Activated CD8-positive, alpha-beta T cell treated with anti-CD3 and anti-CD28 coated beads for 36 hours (primary cell): ENCODE results near the gene POLD4. TPM values are rescaled to one million over a fixed set of nuclear protein-coding genes. Genes with fewer than 3 reads are reported as not detected.

Experiments
- ATAC-seq: fragments of 200-7000 bp; cut with Tn5 transposase; one replicate; pipeline ENCODE4 v1.10.0; 2021; ENCODE audit warnings: mild to moderate bottlenecking, moderate library complexity
- CTCF ChIA-PET: fragments of 350-600 bp; sonication (Branson Sonifier 250); formaldehyde crosslinking; loops from one replicate; lab custom pipeline; 2021; ENCODE audit warnings: antibody characterized with exemption; lab: Charles Lee
- POLR2A ChIA-PET: fragments of 350-600 bp; sonication (Branson Sonifier 250); formaldehyde crosslinking; loops from one replicate; lab custom pipeline; 2021; ENCODE audit warnings: antibody characterized with exemption; lab: Charles Lee
- DNase-seq: peaks from one replicate; pipeline ENCODE4 v3.0.0-alpha.2; 2020
- H3K27ac Mint-ChIP-seq: one replicate; pipeline ENCODE4 v1.8.0; 2021; ENCODE audit warnings: mild to moderate bottlenecking, mixed read lengths
- H3K27me3 Mint-ChIP-seq: one replicate; pipeline ENCODE4 v1.8.0; 2021; ENCODE audit warnings: mixed read lengths
- H3K36me3 Mint-ChIP-seq: one replicate; pipeline ENCODE4 v1.8.0; 2021; ENCODE audit warnings: low read depth, mixed read lengths
- H3K4me1 Mint-ChIP-seq: one replicate; pipeline ENCODE4 v1.8.0; 2021; ENCODE audit warnings: low read depth, mixed read lengths
- H3K4me3 Mint-ChIP-seq: one replicate; pipeline ENCODE4 v1.8.0; 2021; ENCODE audit warnings: mild to moderate bottlenecking, moderate library complexity, mixed read lengths
- H3K9me3 Mint-ChIP-seq: one replicate; pipeline ENCODE4 v1.8.0; 2021; ENCODE audit warnings: mixed read lengths
- CTCF ChIP-seq: fragments of 200-600 bp; IDR thresholded peaks from one replicate; pipeline ENCODE4 v1.8.0; 2022; ENCODE audit warnings: antibody characterized with exemption, mild to moderate bottlenecking
- intact Hi-C: fragments of 100-400 bp; cut with micrococcal nuclease; formaldehyde crosslinking; loops from one replicate; pipeline ENCODE4 v1.10.0; 2022
- total RNA-seq, 2 experiments: library from RNA; stranded (reverse); gene quantifications; one replicate each; pipeline ENCODE4 v1.2.3, GENCODE V29; 2021

The POLD4 gene
- total RNA-seq, 2 experiments from 2014 or later = 34.1 to 36.1 TPM

GRCh38 chr11:67349457-67349856, 3.9 kb downstream of the POLD4 start:
- H3K4me1 Mint-ChIP-seq = peaks cover 53% of the 10 kb centered on the region
- ATAC-seq (no peak), DNase-seq (no peak)
- H3K27ac Mint-ChIP-seq = no peak overlapping the region
- intact Hi-C loops = no loop called here
- peaks cover 1% of the 10 kb centered on the region for H3K36me3 Mint-ChIP-seq
- no peaks in the 10 kb centered on the region for H3K27me3 Mint-ChIP-seq
- H3K4me3 Mint-ChIP-seq = no peak overlapping the region
- CTCF ChIA-PET = interaction anchor here (0.9 to 12.1 kb wide), 10 partner anchors 7 to 96 kb away, joined by 3 to 883 read pairs (median 3); partner anchors contain the start of genes CLCF1 and PPP1CA
- no peaks in the 10 kb centered on the region for H3K9me3 Mint-ChIP-seq
- POLR2A ChIA-PET = interaction anchor here (1.2 kb wide), 1 partner anchor 26 kb away, joined by 4 read pairs; no protein-coding TSS in a partner anchor
- no peak for TF ChIP-seq CTCF

- Mint-ChIP-seq H3K9me3 (no peaks in the 10 kb centered on the region), H3K4me1 (peaks cover 53% of the 10 kb centered on the region), H3K27ac (no peak overlapping the region), H3K27me3 (no peaks in the 10 kb centered on the region), H3K4me3 (no peak overlapping the region), H3K36me3 (peaks cover 1% of the 10 kb centered on the region)
- intact Hi-C loops = no loop called here
- CTCF ChIA-PET = interaction anchor here (0.9 to 12.1 kb wide), 10 partner anchors 8 to 95 kb away, joined by 3 to 883 read pairs (median 3); partner anchors contain the start of genes CLCF1 and PPP1CA
- DNase-seq (no peak), ATAC-seq (no peak)
- TF ChIP-seq CTCF = no peak
- POLR2A ChIA-PET = interaction anchor here (1.2 kb wide), 1 partner anchor 26 kb away, joined by 4 read pairs; no protein-coding TSS in a partner anchor
Measured at GRCh38 chr11:67349036-67349435, 4.3 kb downstream of the POLD4 start.

GRCh38 chr11:67347964-67348749, 5.2 kb downstream of the POLD4 start:
- ATAC-seq = no peak
- intact Hi-C loops = no loop called here
- no peak for DNase-seq
- no peaks in the 10 kb centered on the region for H3K9me3 Mint-ChIP-seq
- no peak overlapping the region for H3K27ac Mint-ChIP-seq
- H3K4me1 Mint-ChIP-seq = peaks cover 50% of the 10 kb centered on the region
- peaks cover 1% of the 10 kb centered on the region for H3K36me3 Mint-ChIP-seq
- TF ChIP-seq CTCF = no peak
- no peak overlapping the region for H3K4me3 Mint-ChIP-seq
- ChIA-PET CTCF (interaction anchor here (1.0 to 12.1 kb wide), 10 partner anchors 7 to 86 kb away, joined by 3 to 883 read pairs (median 18); partner anchors contain the start of genes CLCF1 and POLD4), POLR2A (no interaction called here)
- H3K27me3 Mint-ChIP-seq = no peaks in the 10 kb centered on the region

GRCh38 chr11:67345920-67346819, 7.2 kb downstream of the POLD4 start:
- DNase-seq = peak; percentile 41
- H3K9me3 Mint-ChIP-seq = no peaks in the 10 kb centered on the region
- ChIA-PET POLR2A (interaction anchor here (0.6 to 2.1 kb wide), 7 partner anchors 23 to 119 kb away, joined by 3 to 8 read pairs (median 4); partner anchors contain the start of genes CLCF1 and RAD9A), CTCF (interaction anchor here (0.6 to 7.0 kb wide), 44 partner anchors 9 to 346 kb away, joined by 3 to 109 read pairs (median 5); partner anchors contain the start of genes ANKRD13D, CLCF1, GRK2 and POLD4)
- no peaks in the 10 kb centered on the region for H3K27me3 Mint-ChIP-seq
- no peak overlapping the region for H3K4me3 Mint-ChIP-seq
- peaks cover 3% of the 10 kb centered on the region for H3K36me3 Mint-ChIP-seq
- peaks cover 44% of the 10 kb centered on the region for H3K4me1 Mint-ChIP-seq
- peak; percentile 87 for TF ChIP-seq CTCF
- ATAC-seq = peak; percentile 80
- H3K27ac Mint-ChIP-seq = peak overlapping the region; percentile 89
- intact Hi-C loops = no loop called here
